GM19035 (cell line): Measurements from ENCODE around the gene ZCCHC14.
"Not testable (repeated sequence)": the region's sequence is repeated elsewhere in the genome, so short reads cannot be mapped to it uniquely, and the experiment has no call there.

Experiments
- ATAC-seq: cut with Tn5 transposase; IDR thresholded peaks from one replicate; pipeline ENCODE4 v1.9.1; 2021; ENCODE audit not compliant: unreplicated experiment

The ZCCHC14 gene

DNA sequence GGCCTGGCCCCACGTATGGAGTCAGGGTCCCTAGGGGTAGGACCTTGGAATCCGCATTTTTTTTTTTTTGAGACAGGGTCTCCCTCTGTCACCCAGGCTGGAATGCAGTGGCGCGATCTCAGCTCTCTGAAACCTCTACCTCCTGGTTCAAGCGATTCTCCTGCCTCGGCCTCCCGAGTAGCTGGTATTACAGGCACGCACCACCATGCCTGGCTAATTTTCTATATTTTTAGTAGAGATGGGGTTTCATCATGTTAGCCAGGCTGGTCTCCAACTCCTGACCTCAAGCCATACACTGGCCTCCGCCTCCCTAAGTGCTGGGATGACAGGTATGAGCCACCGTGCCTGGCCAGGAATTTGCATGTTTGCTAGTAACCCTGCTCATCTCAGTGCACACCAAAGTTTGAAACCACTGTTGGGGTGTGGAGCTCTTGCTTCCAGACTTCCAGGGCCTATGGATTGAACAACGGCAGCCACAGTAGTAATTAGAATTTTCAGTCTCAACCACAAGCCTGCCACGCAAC lies 5.0 kb upstream of the ZCCHC14 start:
- not testable (repeated sequence) for ATAC-seq

- not testable (repeated sequence) for ATAC-seq
These were observed 4.4 kb upstream of the ZCCHC14 start for GRCh38 chr16:87497023-87497766.

- ATAC-seq: no peak
These were observed 3.6 kb upstream of the ZCCHC14 start for GRCh38 chr16:87496447-87496801.

GRCh38 chr16:87495578-87496446 lies 3.0 kb upstream of the ZCCHC14 start:
- no peak for ATAC-seq

- ATAC-seq: no peak
These were observed 920 bp upstream of the ZCCHC14 start for GRCh38 chr16:87493608-87494280.

DNA sequence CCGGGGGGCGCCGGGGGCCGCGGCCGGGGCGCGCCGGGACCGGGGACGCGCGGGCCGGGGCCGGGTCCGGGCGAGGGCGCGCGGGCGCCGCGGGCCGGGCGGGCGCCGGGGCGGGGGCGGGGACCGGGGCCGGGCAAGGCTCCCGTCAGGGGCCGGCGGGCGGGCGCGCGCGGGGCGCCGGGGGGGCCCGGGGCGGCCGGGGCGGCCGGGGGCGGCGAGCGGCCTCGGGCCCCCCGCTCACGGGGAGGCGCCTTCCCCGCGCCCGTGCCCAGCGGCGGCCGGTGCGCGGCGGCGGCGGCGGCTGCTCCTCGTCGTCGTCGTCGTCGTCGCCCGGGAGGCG lies 563 bp downstream of the ZCCHC14 start:
- ATAC-seq: no peak

DNA sequence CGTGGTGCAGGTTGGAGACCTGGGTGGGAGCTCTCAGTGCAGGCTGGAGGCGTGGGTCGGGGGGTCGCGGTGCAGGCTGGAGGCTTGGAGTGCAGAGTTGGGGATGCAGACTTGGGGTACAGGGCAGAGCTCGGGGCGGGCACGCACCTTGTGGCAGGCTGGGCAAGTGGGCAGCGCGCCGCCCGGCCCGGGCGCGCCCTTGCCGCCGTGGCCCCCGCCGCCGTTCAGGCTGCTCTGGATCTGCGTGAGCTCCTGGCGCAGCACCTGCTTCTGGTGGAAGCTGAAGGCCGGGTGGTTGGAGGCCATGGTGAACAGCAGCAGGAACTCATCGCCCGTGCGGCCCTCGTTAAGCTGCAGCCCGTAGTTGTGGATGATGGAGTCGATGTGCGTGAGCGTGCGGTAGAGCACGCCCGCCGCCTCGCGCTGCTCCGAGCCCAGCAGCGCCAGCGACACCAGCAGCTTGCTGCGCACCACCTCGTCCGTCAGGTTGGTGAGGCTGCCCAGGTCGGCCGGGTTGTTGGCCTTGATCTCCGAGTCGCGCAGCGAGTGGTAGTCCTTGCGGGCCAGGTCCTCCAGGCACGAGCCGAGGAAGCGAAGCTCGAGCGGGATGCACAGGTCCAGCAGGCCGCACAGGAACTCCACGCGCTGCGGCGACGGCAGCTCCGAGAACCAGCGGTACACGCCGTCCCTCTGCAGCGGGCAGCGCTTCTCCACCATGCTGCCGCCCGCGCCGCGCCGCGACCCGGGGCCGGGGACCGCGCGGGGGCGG lies 1.1 kb downstream of the ZCCHC14 start:
- ATAC-seq: no peak

DNA sequence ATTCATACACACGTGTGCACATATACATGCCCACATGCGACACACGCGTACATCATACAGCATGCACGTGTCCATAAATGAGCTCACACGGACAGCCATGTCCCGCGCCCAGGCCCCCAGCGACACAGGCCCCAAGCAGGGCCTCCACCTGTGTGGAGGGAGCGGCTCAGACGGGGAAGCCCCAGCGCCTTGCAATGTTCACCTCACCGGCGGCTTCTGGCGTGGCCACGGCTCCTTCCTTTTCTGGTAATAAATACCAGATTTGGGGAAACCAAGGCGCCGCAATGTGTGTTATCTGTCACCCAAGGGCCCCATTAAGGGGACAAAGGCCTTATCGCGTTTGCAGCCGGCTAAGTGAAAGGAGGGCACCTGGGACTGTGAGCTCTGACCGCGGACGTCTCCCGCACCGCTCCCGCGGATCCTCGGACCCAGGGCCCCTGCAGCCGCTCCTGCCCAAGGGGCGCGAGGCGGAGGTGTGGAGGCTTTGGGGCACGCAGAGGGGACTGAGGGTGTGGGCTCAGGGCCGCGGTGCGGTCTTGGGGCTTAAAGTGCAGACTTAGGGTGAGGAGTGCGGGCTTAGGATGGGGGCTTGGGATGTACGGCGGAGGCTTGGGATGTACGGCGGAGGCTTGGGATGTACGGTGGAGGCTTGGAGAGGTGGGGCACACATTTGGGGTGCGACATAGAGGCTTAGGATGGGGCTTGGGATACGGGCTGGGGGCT lies 1.9 kb downstream of the ZCCHC14 start:
- not testable (repeated sequence) for ATAC-seq

GRCh38 chr16:87490096-87490798 lies 2.6 kb downstream of the ZCCHC14 start:
- ATAC-seq: no peak

DNA sequence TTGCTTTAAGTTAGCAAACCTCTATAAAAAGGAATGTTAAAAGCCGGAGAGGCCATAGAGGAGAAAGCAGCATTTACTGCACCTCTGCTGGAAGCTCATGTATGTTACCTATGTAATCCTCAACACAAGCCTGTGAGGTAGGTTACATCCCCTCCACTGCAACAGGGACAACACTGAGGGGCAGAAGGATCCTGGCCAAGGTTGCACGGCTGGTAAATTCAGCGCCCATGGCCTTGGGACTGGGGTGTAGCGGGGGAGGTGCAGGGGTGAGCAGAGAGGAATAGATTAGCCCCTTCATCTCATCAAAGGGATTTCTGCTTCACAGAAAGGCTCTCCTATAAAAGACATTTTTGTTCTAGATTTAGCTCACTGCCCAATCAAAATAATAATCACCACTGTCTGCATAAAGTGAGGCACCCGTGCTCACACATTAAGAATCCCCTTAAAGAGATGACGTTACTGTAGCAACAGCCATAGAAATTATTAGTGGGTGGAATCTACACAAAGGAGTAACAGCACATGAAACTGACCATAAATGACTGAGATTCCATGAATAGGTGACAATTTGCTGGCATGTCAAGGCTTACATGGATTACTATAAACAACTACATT lies 3.3 kb downstream of the ZCCHC14 start:
- no peak for ATAC-seq

GRCh38 chr16:87488960-87489359 lies 3.9 kb downstream of the ZCCHC14 start:
- not testable (repeated sequence) for ATAC-seq

GRCh38 chr16:87487361-87487924 lies 5.4 kb downstream of the ZCCHC14 start:
- ATAC-seq: no peak

DNA sequence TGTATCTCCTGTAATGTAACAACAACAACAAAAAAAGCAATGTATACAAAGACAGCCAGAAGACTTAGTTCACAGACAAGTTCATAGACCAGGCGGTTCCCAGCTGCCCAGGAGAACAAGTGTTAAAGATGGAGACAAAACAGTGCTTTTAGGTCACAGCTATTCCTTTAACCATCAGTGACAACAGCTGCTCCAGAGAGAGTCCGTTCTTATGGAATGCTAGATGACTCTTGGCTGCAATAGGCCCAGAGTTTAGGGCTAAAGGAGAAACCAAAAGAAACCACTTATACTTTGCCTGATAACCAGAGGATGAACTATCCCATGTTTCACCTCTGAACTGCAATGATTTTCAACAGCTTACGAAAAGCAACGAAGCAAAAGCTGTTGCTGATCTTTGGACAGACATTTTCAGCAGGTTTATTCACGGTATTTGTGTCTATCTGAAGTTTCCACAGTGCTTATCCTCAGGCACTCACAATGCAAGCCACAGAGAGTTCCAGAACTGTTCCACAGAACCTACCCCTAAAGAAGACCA lies 6.0 kb downstream of the ZCCHC14 start:
- ATAC-seq: no peak

DNA sequence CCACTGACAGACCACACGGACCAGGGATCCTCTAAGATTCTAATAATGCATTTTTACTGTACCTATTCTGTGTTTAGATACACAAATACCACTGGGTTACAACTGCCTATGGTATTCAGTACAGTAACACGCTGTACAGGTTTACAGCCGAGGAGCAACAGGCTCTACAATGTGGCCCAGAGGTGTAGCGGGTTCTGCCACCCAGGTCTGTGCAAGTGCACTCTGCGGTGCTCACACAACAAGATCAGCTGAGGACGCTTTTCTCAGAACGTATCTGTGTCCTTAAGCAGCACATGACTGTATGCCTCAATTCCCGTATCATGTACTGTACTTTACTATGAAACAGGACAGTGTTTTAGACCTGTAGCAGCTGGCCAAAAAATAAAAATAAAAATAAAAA lies 6.5 kb downstream of the ZCCHC14 start:
- ATAC-seq: no peak

GRCh38 chr16:87485792-87486191 lies 7.0 kb downstream of the ZCCHC14 start:
- not testable (repeated sequence) for ATAC-seq

DNA sequence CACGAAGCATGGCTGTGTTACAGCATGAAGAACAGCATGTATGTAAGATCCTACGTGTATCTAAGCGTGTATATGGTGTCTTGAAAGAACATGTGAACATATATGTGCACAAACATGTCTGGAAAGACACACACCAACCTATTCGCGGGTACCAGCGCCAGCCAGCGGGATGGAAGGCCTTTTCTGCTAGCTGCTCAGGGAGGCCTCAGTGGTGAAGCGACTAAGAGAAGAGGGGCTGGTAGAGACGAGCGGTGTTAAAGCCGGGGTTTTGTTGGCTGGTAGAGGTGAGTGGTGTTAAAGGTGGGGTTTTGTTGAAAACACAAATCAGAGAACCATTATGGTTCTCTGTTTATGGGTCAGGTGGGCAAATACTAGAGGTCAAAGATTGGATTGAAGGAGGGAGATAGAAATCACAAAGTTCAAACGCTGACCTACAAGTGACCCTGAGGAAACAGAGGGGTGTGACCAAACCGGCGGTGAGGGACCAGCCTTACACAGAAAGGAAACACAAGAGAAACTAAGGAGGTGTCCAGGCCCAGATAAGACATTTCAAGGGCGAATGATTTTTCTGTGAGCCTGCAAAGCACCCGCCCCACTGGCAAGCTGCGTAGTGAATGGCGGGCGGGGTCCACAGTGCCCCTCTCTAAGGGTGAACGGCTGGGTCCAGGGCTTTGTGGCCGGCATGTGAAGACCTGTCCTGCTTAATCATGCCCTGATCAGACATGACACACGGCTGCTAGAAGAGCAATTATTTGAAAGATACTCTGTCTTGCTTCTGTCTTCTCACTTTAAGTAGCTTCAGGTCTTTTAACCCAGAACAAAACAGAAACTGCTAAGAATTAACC lies 8.1 kb downstream of the ZCCHC14 start:
- no peak for ATAC-seq

- ATAC-seq: no peak
These were observed 9.3 kb downstream of the ZCCHC14 start for GRCh38 chr16:87483481-87483880.

GRCh38 chr16:87482670-87483069 lies 10.2 kb downstream of the ZCCHC14 start:
- not testable (repeated sequence) for ATAC-seq
